ENCODE measurements around the gene SKAP1. TPM values are rescaled to one million over a fixed set of nuclear protein-coding genes. Genes with fewer than 3 reads are reported as not detected.
"Not testable (repeated sequence)": the region's sequence is repeated elsewhere in the genome, so short reads cannot be mapped to it uniquely, and the experiment has no call there.

The SKAP1 gene
- total and polyA plus RNA-seq, 10 donors, result 11.5 to 28.9 (median 20.5) TPM

DNA sequence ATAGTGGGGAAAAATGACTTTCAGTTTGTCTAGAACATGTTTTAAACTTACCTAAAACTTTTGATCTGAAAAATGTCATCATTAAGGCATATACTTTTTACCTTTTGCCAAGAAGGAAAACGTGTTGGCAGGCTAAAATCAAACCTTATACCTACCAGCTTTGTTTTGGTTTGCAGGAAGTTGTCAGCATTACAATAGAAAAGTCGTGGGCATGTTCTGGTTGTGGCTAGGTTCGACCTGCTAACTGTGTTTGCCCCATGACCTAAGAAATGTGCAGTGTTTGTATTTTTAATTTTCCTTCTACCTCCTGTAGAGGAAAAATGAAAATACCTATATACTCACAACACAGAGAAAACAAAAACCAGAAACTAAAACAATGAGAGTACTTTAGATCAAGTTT lies 13.0 kb downstream of the SKAP1 start:
- 11 to 24% (median 17%) methylated on average over 3 of the region's 3 CpGs for WGBS, 5 donors

DNA sequence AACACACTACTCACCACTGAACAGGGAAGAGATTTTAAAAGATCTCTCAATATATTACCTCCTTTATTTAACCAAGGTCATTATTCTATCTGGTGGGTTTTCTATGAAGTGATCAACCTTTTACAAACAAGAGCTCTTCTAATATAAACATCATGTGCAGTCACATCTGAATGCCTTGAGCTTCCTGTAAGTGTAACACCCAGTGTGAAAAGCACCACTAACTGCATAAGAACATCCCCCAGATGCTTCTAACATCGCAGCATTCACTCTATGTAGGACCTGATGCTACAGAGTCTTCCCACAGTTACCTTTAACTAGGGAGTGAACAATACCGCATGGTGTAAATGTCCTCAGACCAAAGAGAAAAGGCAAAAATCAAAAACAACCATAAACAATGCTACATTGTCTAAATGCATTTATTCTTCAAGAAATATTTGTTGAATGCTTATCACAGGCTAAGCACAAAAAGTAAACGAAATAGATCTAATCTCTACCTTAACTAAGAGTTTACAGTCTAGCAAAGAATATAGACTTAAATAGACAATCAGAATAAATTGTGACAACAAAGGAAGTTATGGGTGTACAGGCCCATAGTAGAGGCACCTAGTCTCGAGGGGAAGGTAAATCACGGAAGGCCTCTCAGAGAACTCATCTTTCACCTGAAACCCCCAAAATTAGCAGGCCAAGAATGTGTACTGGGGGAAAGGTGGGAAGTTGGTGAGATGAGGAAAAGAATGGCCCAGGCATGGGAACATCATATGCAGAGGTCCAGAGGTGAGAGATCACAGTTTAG lies 16.2 kb downstream of the SKAP1 start:
- no peak overlapping the region for H3K4me3 ChIP-seq
- no peak for DNase-seq
- TF ChIP-seq POLR2A (IDR thresholded peaks at IDR 0.05) (no peak), POLR2AphosphoS5 (IDR thresholded peaks at IDR 0.05) (peak in 1 of 3 donors; percentile 37)
- peaks cover 0 to 63% (median 23%) of the 10 kb centered on the region in 7 donors for H3K27me3 ChIP-seq (replicated peaks in 1 of 7)
- H3K4me1 ChIP-seq, result peaks cover 0 to 77% (median 16%) of the 10 kb centered on the region in 6 donors
- H3K27ac ChIP-seq, result peak overlapping the region in 7 of 8 donors; percentile 16 to 75 (median 44)
- H3K36me3 ChIP-seq, result no peaks in the 10 kb centered on the region
- H3K9me3 ChIP-seq, result no peaks in the 10 kb centered on the region
- WGBS, 5 donors, result 67 to 77% (median 73%) methylated on average over 5 of the region's 5 CpGs
- intact Hi-C loops (cut with DNase I; ENCODE audit: low total_unique reads), result no loop called here

More for the DNA sequence above, 13.0 kb downstream of the SKAP1 start:
- Histone ChIP-seq H3K36me3 (no peaks in the 10 kb centered on the region), H3K27me3 (replicated peaks in 1 of 7) (peaks cover 0 to 42% (median 5%) of the 10 kb centered on the region in 7 donors), H3K4me3 (no peak overlapping the region), H3K27ac (peak overlapping the region in 1 of 8 donors; percentile 29), H3K4me1 (peaks cover 0 to 91% (median 16%) of the 10 kb centered on the region in 6 donors), H3K9me3 (no peaks in the 10 kb centered on the region)
- intact Hi-C loops (cut with DNase I; ENCODE audit: low total_unique reads), result no loop called here
- no peak for TF ChIP-seq POLR2AphosphoS5 (IDR thresholded peaks at IDR 0.05)
- TF ChIP-seq POLR2A (IDR thresholded peaks at IDR 0.05), result no peak
- TF ChIP-seq, protein P1, sequence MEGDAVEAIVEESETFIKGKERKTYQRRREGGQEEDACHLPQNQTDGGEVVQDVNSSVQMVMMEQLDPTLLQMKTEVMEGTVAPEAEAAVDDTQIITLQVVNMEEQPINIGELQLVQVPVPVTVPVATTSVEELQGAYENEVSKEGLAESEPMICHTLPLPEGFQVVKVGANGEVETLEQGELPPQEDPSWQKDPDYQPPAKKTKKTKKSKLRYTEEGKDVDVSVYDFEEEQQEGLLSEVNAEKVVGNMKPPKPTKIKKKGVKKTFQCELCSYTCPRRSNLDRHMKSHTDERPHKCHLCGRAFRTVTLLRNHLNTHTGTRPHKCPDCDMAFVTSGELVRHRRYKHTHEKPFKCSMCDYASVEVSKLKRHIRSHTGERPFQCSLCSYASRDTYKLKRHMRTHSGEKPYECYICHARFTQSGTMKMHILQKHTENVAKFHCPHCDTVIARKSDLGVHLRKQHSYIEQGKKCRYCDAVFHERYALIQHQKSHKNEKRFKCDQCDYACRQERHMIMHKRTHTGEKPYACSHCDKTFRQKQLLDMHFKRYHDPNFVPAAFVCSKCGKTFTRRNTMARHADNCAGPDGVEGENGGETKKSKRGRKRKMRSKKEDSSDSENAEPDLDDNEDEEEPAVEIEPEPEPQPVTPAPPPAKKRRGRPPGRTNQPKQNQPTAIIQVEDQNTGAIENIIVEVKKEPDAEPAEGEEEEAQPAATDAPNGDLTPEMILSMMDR (IDR thresholded peaks at IDR 0.05 in 8 of 11, conservative IDR thresholded peaks at IDR 0.05 in 3 of 11), result no peak
- DNase-seq, result no peak

DNA sequence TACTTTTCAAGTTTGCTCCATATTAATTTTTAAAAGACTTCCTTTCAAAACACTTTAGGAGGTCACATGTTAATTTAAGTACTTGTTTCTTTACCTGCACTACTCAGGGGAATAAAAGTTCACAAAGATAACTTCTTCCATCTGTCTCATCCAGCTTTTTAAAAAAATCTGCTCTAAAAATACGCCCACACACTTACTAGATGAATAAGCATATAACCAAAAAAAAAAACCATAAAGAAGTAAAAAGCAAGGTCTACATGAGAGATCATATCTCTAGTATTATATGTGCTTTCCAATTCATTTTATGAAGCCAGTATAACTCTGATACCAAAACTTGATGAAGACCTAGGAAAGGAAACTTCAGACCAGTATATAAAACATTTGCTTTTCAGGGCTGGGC lies 17.2 kb downstream of the SKAP1 start:
- H3K27ac ChIP-seq, result peak overlapping the region in 6 of 8 donors; percentile 26 to 75 (median 48)
- intact Hi-C loops (cut with DNase I; ENCODE audit: low total_unique reads), result no loop called here
- H3K4me1 ChIP-seq, result peaks cover 0 to 71% (median 16%) of the 10 kb centered on the region in 6 donors
- WGBS, 5 donors, result 66 to 75% (median 70%) methylated on average over 1 of the region's 1 CpG
- no peaks in the 10 kb centered on the region for H3K36me3 ChIP-seq
- no peak for DNase-seq
- no peaks in the 10 kb centered on the region for H3K9me3 ChIP-seq
- no peak overlapping the region for H3K4me3 ChIP-seq
- H3K27me3 ChIP-seq (replicated peaks in 1 of 7), result peaks cover 0 to 71% (median 27%) of the 10 kb centered on the region in 7 donors
- no peak for TF ChIP-seq POLR2AphosphoS5 (IDR thresholded peaks at IDR 0.05)
- TF ChIP-seq, protein P1 (IDR thresholded peaks at IDR 0.05 in 8 of 11, conservative IDR thresholded peaks at IDR 0.05 in 3 of 11), result no peak
- TF ChIP-seq POLR2A (IDR thresholded peaks at IDR 0.05), result no peak

- H3K36me3 ChIP-seq; intact Hi-C loops (cut with DNase I; ENCODE audit: low total_unique reads); H3K27ac ChIP-seq; DNase-seq; H3K4me3 ChIP-seq; H3K9me3 ChIP-seq: not testable (repeated sequence)
- Histone ChIP-seq H3K4me1 (peaks cover 0 to 68% (median 16%) of the 10 kb centered on the region in 6 donors), H3K27me3 (replicated peaks in 1 of 7) (peaks cover 0 to 75% (median 25%) of the 10 kb centered on the region in 7 donors)
- WGBS, 5 donors, result 89 to 95% (median 92%) methylated on average over 7 of the region's 7 CpGs
Measured at GRCh38 chr17:48410821-48411220, 19.2 kb downstream of the SKAP1 start.

DNA sequence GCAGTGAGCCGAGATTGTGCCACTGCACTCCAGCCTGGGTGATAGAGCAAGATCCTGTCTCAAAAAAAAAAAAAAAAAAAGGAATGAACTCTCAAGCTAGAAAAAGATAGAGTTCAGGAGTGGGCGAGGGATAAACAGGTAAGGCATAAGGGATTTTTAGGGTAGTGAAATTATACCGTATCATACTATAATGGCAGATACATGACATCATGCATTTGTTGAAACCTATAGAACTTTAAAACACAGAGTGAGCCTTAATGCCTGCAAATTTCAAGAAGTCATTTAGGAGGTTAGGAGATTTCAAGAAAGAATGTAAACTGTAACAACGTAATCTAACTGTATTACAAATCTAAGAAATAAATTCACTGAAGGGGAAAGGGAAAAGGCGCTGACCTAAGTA lies 20.4 kb downstream of the SKAP1 start:
- H3K27ac ChIP-seq, result no peak overlapping the region
- TF ChIP-seq POLR2A (IDR thresholded peaks at IDR 0.05), result no peak
- TF ChIP-seq, protein P1 (IDR thresholded peaks at IDR 0.05 in 8 of 11, conservative IDR thresholded peaks at IDR 0.05 in 3 of 11), result no peak
- TF ChIP-seq POLR2AphosphoS5 (IDR thresholded peaks at IDR 0.05), result no peak
- H3K4me3 ChIP-seq, result no peak overlapping the region
- peaks cover 0 to 55% (median 14%) of the 10 kb centered on the region in 6 donors for H3K4me1 ChIP-seq
- no peaks in the 10 kb centered on the region for H3K9me3 ChIP-seq
- no peak for DNase-seq
- H3K27me3 ChIP-seq (replicated peaks in 1 of 7), result peaks cover 0 to 74% (median 14%) of the 10 kb centered on the region in 7 donors
- 90 to 98% (median 91%) methylated on average over 5 of the region's 5 CpGs for WGBS, 5 donors
- no peaks in the 10 kb centered on the region for H3K36me3 ChIP-seq
- intact Hi-C loops (cut with DNase I; ENCODE audit: low total_unique reads), result no loop called here
